Prostate gland (tissue), 2 donors: Measurements from ENCODE around the gene PTPRT. TPM values are rescaled to one million over a fixed set of nuclear protein-coding genes. Genes with fewer than 3 reads are reported as not detected.

Source experiments
- DNase-seq: peaks from one replicate; pipeline ENCODE4 v3.0.0-alpha.2; 2019; ENCODE audit warnings: low spot score
- H3K27ac ChIP-seq, 2 donors: fragments of 200-600 bp; sonication (generic); 2 replicates each; pipeline ENCODE4 v1.5.1; 2017 to 2019
- H3K27me3 ChIP-seq: fragments of 200-600 bp; sonication (generic); replicated peaks from 2 replicates; pipeline ENCODE4 v1.5.1; 2019; ENCODE audit not compliant: insufficient read depth
- H3K36me3 ChIP-seq, 2 donors: fragments of 200-600 bp; sonication (generic); 1 replicate in 1 of 2; 2 replicates in 1 of 2; pipeline versions ENCODE4 v1.5.1 to v1.8.1; 2017 to 2019
- H3K4me1 ChIP-seq: fragments of 200-600 bp; sonication (generic); replicated peaks from 2 replicates; pipeline ENCODE4 v1.5.1; 2019
- H3K4me3 ChIP-seq, 2 donors: fragments of 200-600 bp; sonication (generic); 2 replicates each; pipeline ENCODE4 v1.5.1; 2017 to 2019
- H3K9me3 ChIP-seq: fragments of 200-600 bp; sonication (generic); 2 replicates; pipeline ENCODE4 v1.5.1; 2017
- POLR2A ChIP-seq: fragments of 450-650 bp; IDR thresholded peaks from one replicate; pipeline ENCODE4 v1.6.1; 2016; ENCODE audit warnings: antibody characterized with exemption, mild to moderate bottlenecking
- POLR2AphosphoS5 ChIP-seq: sonication (generic); formaldehyde crosslinking; IDR thresholded peaks from one replicate; pipeline ENCODE4 v1.6.1; 2017; ENCODE audit warnings: antibody characterized with exemption
- WGBS: methylation state at CpG from one replicate; pipeline ENCODE4 v1.1.5; 2018; 5-methylcytosine and 5-hydroxymethylcytosine counted together
- intact Hi-C: fragments of 100-400 bp; cut with DNase I; formaldehyde crosslinking; loops from one replicate; pipeline ENCODE4 v1.14.2; 2022
- total RNA-seq, 2 donors: library from RNA; depleted of rRNA; stranded (reverse); fragments of >200 nt; gene quantifications; one replicate each; pipeline ENCODE4 v1.1.0, GENCODE V29; 2016
- TF ChIP-seq, protein P1 (sequence below), 4 experiments: fragments of 200-600 bp in 2 of 4; fragments of 450-650 bp in 2 of 4; sonication (generic) in 2 of 4; IDR thresholded peaks; 1 replicate in 3 of 4; 2 replicates in 1 of 4; pipeline ENCODE4 v1.5.1; 2016 to 2019; ENCODE audit warnings: antibody characterized with exemption in 4 of 4, mild to moderate bottlenecking in 2 of 4, moderate library complexity in 2 of 4

Gene PTPRT
- total RNA-seq, 2 donors from 2014 or later = 1.5 to 3.5 TPM

DNA sequence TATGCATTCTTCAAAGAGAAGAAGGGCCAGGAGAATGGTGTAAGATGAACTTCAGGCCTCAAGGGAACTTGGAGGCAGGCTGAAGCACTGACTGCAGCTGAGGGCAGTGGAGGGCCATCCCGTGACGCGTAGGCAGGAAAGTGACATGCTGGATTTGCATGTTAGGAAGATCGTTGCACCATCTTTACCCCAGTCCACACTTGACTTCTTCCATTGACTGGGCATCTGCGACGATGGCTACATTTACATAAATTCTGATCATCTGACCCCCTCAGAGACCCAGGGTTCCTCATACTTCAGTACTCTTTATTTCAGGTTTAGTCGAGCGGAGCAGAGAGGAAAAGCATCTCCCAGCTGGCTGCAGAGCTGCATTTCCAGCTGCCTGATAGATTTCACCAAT lies 180.2 kb downstream of the PTPRT start:
- TF ChIP-seq POLR2AphosphoS5 = no peak
- no peak for TF ChIP-seq POLR2A
- TF ChIP-seq, protein P1, sequence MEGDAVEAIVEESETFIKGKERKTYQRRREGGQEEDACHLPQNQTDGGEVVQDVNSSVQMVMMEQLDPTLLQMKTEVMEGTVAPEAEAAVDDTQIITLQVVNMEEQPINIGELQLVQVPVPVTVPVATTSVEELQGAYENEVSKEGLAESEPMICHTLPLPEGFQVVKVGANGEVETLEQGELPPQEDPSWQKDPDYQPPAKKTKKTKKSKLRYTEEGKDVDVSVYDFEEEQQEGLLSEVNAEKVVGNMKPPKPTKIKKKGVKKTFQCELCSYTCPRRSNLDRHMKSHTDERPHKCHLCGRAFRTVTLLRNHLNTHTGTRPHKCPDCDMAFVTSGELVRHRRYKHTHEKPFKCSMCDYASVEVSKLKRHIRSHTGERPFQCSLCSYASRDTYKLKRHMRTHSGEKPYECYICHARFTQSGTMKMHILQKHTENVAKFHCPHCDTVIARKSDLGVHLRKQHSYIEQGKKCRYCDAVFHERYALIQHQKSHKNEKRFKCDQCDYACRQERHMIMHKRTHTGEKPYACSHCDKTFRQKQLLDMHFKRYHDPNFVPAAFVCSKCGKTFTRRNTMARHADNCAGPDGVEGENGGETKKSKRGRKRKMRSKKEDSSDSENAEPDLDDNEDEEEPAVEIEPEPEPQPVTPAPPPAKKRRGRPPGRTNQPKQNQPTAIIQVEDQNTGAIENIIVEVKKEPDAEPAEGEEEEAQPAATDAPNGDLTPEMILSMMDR (IDR thresholded peaks at IDR 0.05) = no peak
- Histone ChIP-seq H3K36me3 (no peaks in the 10 kb centered on the region), H3K27me3 (no peaks in the 10 kb centered on the region)

DNA sequence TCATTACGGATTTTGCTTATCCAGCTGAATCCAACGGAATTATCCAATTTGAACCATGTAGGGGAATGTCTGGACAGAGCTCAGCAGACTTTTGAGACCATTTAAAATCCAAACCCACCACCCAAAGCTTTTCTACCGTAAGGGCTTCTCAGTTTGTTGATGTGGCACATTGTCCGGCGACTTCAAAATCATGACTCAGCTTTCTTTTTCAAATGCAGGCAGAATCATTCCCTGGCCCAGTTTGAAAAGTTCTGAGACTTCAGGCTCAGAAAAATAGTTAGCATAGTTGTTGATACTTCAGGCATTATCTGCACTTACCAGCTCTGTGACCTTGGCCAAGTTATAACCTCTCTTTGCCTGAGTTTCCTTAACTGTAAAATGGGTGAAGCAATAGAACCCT lies 182.2 kb downstream of the PTPRT start:
- TF ChIP-seq, protein P1 (IDR thresholded peaks at IDR 0.05) = no peak
- TF ChIP-seq POLR2A (no peak), POLR2AphosphoS5 (no peak)
- intact Hi-C loops = no loop called here
- no peaks in the 10 kb centered on the region for H3K36me3 ChIP-seq
- no peak for DNase-seq
- no peaks in the 10 kb centered on the region for H3K4me1 ChIP-seq
- peaks cover under 1% of the 10 kb centered on the region for H3K27me3 ChIP-seq
- no peaks in the 10 kb centered on the region for H3K9me3 ChIP-seq
- no peak overlapping the region for H3K4me3 ChIP-seq
- H3K27ac ChIP-seq = no peak overlapping the region
- 58% methylated on average over 5 of the region's 5 CpGs for WGBS

More for the DNA sequence above, 180.2 kb downstream of the PTPRT start:
- H3K27ac ChIP-seq = no peak overlapping the region
- no peaks in the 10 kb centered on the region for H3K4me1 ChIP-seq
- intact Hi-C loops = no loop called here
- DNase-seq = no peak
- H3K4me3 ChIP-seq = no peak overlapping the region
- H3K9me3 ChIP-seq = no peaks in the 10 kb centered on the region
- 97% methylated on average over 8 of the region's 8 CpGs for WGBS

DNA sequence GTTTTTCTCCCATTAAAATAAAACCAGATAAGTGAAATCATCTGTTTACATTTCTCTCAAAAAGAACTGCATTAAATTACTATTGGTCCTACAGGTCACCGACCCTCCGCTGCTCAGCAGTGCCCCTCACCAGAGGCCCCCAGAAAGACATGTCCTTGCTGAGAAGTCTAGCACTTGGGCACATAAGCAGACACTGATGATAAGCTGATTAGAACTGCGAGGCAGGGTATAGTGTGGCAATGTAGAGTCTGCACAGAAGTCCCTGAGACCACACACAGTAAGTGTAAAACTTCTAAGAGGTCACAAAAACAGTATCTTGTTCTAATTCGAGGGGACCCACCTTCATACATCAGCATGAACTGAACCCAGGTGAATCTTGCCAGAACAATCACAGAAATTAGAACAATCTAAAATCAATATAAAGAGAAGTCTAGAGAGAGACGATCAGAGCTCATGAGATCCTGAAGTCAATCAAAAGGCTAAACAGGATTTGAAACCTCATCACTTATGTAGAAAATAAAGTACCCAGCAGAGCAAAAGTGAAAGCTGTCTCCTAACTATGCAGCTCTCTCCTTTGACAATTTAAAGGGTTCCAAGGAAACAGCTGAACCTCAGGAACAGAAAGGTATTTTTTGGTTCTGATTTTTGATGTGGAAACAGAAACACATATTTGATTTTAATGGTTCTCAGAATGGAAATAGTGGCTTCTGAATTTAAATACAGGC lies 182.9 kb downstream of the PTPRT start:
- H3K9me3 ChIP-seq = no peaks in the 10 kb centered on the region
- TF ChIP-seq POLR2A (no peak), POLR2AphosphoS5 (no peak)
- TF ChIP-seq, protein P1 (IDR thresholded peaks at IDR 0.05) = no peak
- no peak overlapping the region for H3K4me3 ChIP-seq
- WGBS = 62% methylated on average over 5 of the region's 5 CpGs
- intact Hi-C loops = no loop called here
- H3K36me3 ChIP-seq = no peaks in the 10 kb centered on the region
- H3K4me1 ChIP-seq = no peaks in the 10 kb centered on the region
- no peak for DNase-seq
- no peak overlapping the region for H3K27ac ChIP-seq
- peaks cover 4% of the 10 kb centered on the region for H3K27me3 ChIP-seq

DNA sequence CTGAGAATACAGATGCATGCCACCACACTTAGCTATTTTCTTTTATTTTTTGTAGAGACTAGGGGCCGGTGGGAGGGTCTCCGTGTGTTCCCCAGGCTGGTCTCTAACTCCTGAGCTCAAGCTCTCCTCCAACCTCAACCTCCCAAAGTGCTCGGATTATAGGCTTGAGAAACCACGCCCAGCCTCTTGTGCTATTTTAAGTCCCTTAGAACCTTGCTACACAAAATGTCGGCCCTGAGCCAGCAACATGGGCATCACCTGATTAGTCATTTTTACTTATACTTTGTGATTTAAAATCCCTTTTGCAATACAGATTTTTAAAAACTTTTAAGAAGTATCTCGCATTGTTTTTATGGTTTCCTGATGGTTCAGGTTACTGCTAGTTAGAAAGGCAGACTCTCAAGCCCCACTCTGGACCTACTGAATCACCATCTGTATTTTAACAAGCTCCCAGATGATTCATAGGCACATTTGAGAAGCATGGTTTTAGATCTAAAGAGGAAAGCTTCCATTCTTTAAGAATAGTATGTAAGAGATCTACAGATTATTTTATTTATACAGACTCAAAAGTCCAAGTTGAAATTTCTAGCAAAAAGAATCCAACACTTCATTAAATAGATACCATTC lies 186.3 kb downstream of the PTPRT start:
- H3K27ac ChIP-seq = no peak overlapping the region
- DNase-seq = no peak
- peaks cover 4% of the 10 kb centered on the region for H3K27me3 ChIP-seq
- no peak overlapping the region for H3K4me3 ChIP-seq
- TF ChIP-seq, protein P1 (IDR thresholded peaks at IDR 0.05) = no peak
- TF ChIP-seq POLR2AphosphoS5 (no peak), POLR2A (no peak)
- no peaks in the 10 kb centered on the region for H3K9me3 ChIP-seq
- intact Hi-C loops = no loop called here
- WGBS = 61% methylated on average over 6 of the region's 6 CpGs
- H3K36me3 ChIP-seq = no peaks in the 10 kb centered on the region
- no peaks in the 10 kb centered on the region for H3K4me1 ChIP-seq

DNA sequence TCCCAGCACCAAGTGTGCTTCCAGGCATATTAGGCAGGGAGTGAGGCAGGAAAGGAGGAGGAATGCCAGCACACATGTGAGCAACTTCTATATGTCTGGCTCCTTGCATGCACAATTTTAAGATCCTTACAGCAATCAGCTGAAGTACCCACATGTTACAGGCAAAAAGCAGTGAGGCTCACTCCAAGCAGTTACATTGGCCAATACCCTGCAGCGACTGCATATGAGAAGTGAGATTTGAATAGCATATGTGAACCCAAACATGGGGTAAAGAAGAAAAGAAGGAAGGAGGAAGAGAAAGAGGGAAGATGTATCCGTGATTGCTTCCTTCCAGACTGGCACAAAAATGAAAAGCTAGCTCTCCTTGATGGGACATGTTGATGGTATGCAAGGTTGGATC lies 193.6 kb downstream of the PTPRT start:
- no peak overlapping the region for H3K4me3 ChIP-seq
- TF ChIP-seq, protein P1 (IDR thresholded peaks at IDR 0.05) = no peak
- TF ChIP-seq POLR2A (no peak), POLR2AphosphoS5 (no peak)
- intact Hi-C loops = no loop called here
- WGBS = 83% methylated on average over 2 of the region's 2 CpGs
- no peak for DNase-seq
- H3K36me3 ChIP-seq = no peaks in the 10 kb centered on the region
- no peaks in the 10 kb centered on the region for H3K9me3 ChIP-seq
- H3K4me1 ChIP-seq = no peaks in the 10 kb centered on the region
- no peak overlapping the region for H3K27ac ChIP-seq
- H3K27me3 ChIP-seq = no peaks in the 10 kb centered on the region
